Mesenchymal stem cell (in vitro differentiated cells and primary cell): ENCODE results near the gene SLC5A1.

Experiments used
- DNase-seq: peaks from one replicate; pipeline ENCODE4 v3.0.0-alpha.2; 2013
- H2AFZ ChIP-seq: one replicate; pipeline ENCODE4 v1.6.1; 2013; ENCODE audit warnings: low read depth, mild to moderate bottlenecking, control low read depth, inconsistent platforms, low read length, moderate library complexity
- H2AK5ac ChIP-seq: 2 replicates; pipeline ENCODE4 v1.6.1; 2013; ENCODE audit warnings: low read length, moderate library complexity, mild to moderate bottlenecking, inconsistent platforms; ENCODE audit not compliant: severe bottlenecking
- H2BK120ac ChIP-seq: one replicate; pipeline ENCODE4 v1.6.1; 2013; ENCODE audit warnings: low read depth, mild to moderate bottlenecking, inconsistent platforms, low read length, moderate library complexity
- H2BK12ac ChIP-seq, 2 experiments: one replicate each; pipeline ENCODE4 v1.6.1; 2013; ENCODE audit warnings: inconsistent platforms in 2 of 2, low read length in 2 of 2, mild to moderate bottlenecking in 2 of 2, moderate library complexity in 2 of 2, control low read depth in 1 of 2
- H2BK15ac ChIP-seq: one replicate; pipeline ENCODE4 v1.6.1; 2013; ENCODE audit warnings: mild to moderate bottlenecking, low read depth, inconsistent platforms; ENCODE audit not compliant: poor library complexity, severe bottlenecking
- H2BK5ac ChIP-seq: 2 replicates; pipeline ENCODE4 v1.6.1; 2013; ENCODE audit warnings: low read depth, mild to moderate bottlenecking, low read length, control low read depth, inconsistent platforms; ENCODE audit not compliant: poor library complexity, severe bottlenecking
- H3K14ac ChIP-seq, 2 experiments: one replicate each; pipeline ENCODE4 v1.6.1; 2013; ENCODE audit warnings: inconsistent platforms in 2 of 2, low read length in 2 of 2, control low read depth in 1 of 2, mild to moderate bottlenecking in 1 of 2, moderate library complexity in 1 of 2
- H3K18ac ChIP-seq, 2 experiments: one replicate each; pipeline ENCODE4 v1.6.1; 2013; ENCODE audit warnings: inconsistent platforms in 2 of 2, low read length in 2 of 2, control low read depth in 1 of 2, low read depth in 1 of 2, mild to moderate bottlenecking in 1 of 2
- H3K23ac ChIP-seq, 2 experiments: one replicate each; pipeline ENCODE4 v1.6.1; 2013; ENCODE audit warnings: inconsistent platforms in 2 of 2, low read length in 2 of 2, mild to moderate bottlenecking in 2 of 2, moderate library complexity in 2 of 2, control low read depth in 1 of 2
- H3K27ac ChIP-seq: 2 replicates; pipeline ENCODE4 v1.5.1; 2013; ENCODE audit warnings: mild to moderate bottlenecking, moderate library complexity, low read length, control low read depth, inconsistent platforms; ENCODE audit not compliant: poor library complexity, severe bottlenecking
- H3K27me3 ChIP-seq, 2 experiments: 2 replicates each; pipeline versions ENCODE4 v1.6.1 to v1.7.0; 2013; ENCODE audit warnings: low read length in 2 of 2, mild to moderate bottlenecking in 2 of 2, moderate library complexity in 2 of 2, control low read depth in 1 of 2, inconsistent platforms in 1 of 2; ENCODE audit not compliant: control insufficient read depth in 1 of 2, insufficient read depth in 1 of 2
- H3K36me3 ChIP-seq, 2 experiments: 2 replicates each; pipeline versions ENCODE4 v1.6.1 to v1.7.0; 2013; ENCODE audit warnings: low read length in 2 of 2, control low read depth in 1 of 2, inconsistent platforms in 1 of 2, low read depth in 1 of 2, mild to moderate bottlenecking in 1 of 2; ENCODE audit not compliant: insufficient read depth in 2 of 2, control insufficient read depth in 1 of 2
- H3K4ac ChIP-seq, 2 experiments: one replicate each; pipeline ENCODE4 v1.6.1; 2013; ENCODE audit warnings: inconsistent platforms in 2 of 2, low read length in 2 of 2, mild to moderate bottlenecking in 2 of 2, moderate library complexity in 2 of 2, control low read depth in 1 of 2, low read depth in 1 of 2
- H3K4me1 ChIP-seq: 2 replicates; pipeline ENCODE4 v1.6.1; 2013; ENCODE audit warnings: low read depth, low read length, control low read depth; ENCODE audit not compliant: control insufficient read depth, insufficient read depth
- H3K4me2 ChIP-seq: 2 replicates; pipeline ENCODE4 v1.6.1; 2013; ENCODE audit warnings: low read length, mild to moderate bottlenecking, inconsistent platforms; ENCODE audit not compliant: poor library complexity, severe bottlenecking
- H3K4me3 ChIP-seq, 2 experiments: 2 replicates each; pipeline versions ENCODE4 v1.5.1 to v1.7.0; 2013; ENCODE audit warnings: low read length in 2 of 2, mild to moderate bottlenecking in 2 of 2, control low read depth in 1 of 2, low read depth in 1 of 2; ENCODE audit not compliant: insufficient read depth in 1 of 2
- H3K79me1 ChIP-seq: replicated peaks from 2 replicates; pipeline ENCODE4 v1.6.1; 2013; ENCODE audit warnings: mild to moderate bottlenecking, control low read depth, low read length, inconsistent platforms; ENCODE audit not compliant: poor library complexity, severe bottlenecking
- H3K9ac ChIP-seq: 2 replicates; pipeline ENCODE4 v1.7.0; 2013; ENCODE audit warnings: mild to moderate bottlenecking, low read length, moderate library complexity
- H3K9me3 ChIP-seq: 2 replicates; pipeline ENCODE4 v1.7.0; 2013; ENCODE audit warnings: mild to moderate bottlenecking, low read length; ENCODE audit not compliant: control insufficient read depth
- H4K8ac ChIP-seq: one replicate; pipeline ENCODE4 v1.6.1; 2013; ENCODE audit warnings: inconsistent platforms, mild to moderate bottlenecking, low read length, moderate library complexity
- H4K91ac ChIP-seq: one replicate; pipeline ENCODE4 v1.6.1; 2013; ENCODE audit warnings: mild to moderate bottlenecking, low read length, inconsistent platforms
- WGBS: methylation state at CpG from one replicate; pipeline ENCODE4 v1.1.7; 2013; ENCODE audit warnings: mixed read lengths; 5-methylcytosine and 5-hydroxymethylcytosine counted together

Gene SLC5A1

DNA sequence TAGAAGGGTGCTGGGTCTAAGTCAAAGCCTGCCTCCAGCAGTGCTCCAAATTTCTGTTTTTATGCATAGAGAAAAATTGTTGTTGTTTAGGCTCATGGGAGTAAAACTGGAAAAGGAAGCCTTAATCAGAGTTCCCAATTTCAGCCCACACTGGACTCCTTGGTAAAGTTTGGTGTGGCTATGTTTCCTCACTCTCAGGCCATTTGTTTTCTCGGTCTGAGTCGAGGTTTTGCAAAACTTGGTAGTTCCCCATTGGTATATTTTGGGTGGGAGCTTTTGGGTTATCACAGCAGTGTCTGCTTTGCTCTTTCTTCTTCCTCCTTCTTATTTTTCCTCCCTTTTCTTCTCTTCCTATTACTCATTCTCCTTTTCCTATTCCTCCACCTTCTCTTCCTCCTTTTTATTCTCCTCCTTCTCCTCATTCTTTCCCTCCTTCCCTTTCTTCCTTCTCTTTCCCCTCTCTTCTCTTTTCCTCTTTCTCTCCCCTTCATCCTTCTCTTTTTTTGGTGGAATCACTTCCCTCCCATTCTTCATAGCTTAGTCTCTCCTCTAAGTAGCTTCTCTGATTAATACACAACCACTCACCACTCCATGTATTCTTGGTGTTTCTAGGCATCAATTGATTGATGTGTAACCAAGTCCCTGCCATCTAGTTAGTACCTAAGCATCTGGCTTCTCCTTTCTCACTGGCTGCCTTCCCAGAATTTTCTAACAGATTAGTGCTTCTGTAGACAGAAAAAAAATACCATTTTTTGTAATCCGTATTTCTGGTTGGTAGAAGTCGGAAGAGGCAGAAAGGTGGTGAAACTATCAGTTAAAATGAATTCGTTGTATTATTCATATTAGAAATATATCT is 10.1 kb downstream of the SLC5A1 start:
- no peak overlapping the region for H2BK120ac ChIP-seq
- no peak overlapping the region for H3K27ac ChIP-seq
- H3K4me3 ChIP-seq: no peak overlapping the region
- H3K4ac ChIP-seq: no peak overlapping the region
- no peaks in the 10 kb centered on the region for H3K9me3 ChIP-seq
- H3K4me2 ChIP-seq: no peak overlapping the region
- no peak overlapping the region for H3K14ac ChIP-seq
- no peak overlapping the region for H4K91ac ChIP-seq
- no peak overlapping the region for H2BK12ac ChIP-seq
- DNase-seq: no peak
- no peak overlapping the region for H3K9ac ChIP-seq
- H3K79me1 ChIP-seq: no peaks in the 10 kb centered on the region
- peaks cover 0 to 4% of the 10 kb centered on the region in 2 experiments for H3K27me3 ChIP-seq
- H2BK5ac ChIP-seq: no peak overlapping the region
- no peak overlapping the region for H3K23ac ChIP-seq
- peaks cover 4% of the 10 kb centered on the region for H3K4me1 ChIP-seq
- no peak overlapping the region for H2AFZ ChIP-seq
- no peak overlapping the region for H2AK5ac ChIP-seq
- H3K18ac ChIP-seq: no peak overlapping the region
- H3K36me3 ChIP-seq: no peaks in the 10 kb centered on the region
- no peak overlapping the region for H2BK15ac ChIP-seq
- no peak overlapping the region for H4K8ac ChIP-seq
- WGBS: no CpG with 5 or more reads among the region's 5 CpGs

DNA sequence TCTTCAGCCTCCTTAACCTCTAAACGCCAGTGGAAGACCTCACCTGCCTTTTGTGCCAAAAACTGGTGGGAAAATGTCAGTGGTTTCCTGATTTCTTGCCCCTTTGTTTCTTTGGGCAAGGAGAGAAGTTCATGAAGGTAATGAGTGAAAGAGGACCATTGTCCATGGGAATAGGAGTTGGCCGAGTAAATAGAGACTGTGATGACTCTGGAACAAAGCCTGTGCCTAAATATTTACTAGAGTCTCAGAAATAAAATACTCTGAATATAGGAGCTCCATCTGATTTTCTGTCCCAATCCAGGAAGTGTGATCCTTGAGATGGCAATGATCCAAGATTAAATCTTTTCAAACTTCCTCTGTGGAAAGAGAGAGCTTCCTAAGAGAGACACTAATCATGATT is 12.0 kb downstream of the SLC5A1 start:
- Histone ChIP-seq H3K4ac (no peak overlapping the region), H2BK5ac (no peak overlapping the region), H3K14ac (no peak overlapping the region), H3K36me3 (no peaks in the 10 kb centered on the region), H3K79me1 (no peaks in the 10 kb centered on the region), H3K27ac (no peak overlapping the region), H4K91ac (no peak overlapping the region), H3K23ac (no peak overlapping the region), H3K27me3 (peaks cover 7 to 11% of the 10 kb centered on the region in 2 experiments), H2AFZ (no peak overlapping the region), H3K4me3 (no peak overlapping the region), H2AK5ac (no peak overlapping the region), H2BK120ac (no peak overlapping the region), H2BK15ac (no peak overlapping the region), H3K18ac (no peak overlapping the region), H3K9me3 (no peaks in the 10 kb centered on the region), H3K4me2 (no peak overlapping the region), H3K4me1 (peaks cover 4% of the 10 kb centered on the region), H3K9ac (no peak overlapping the region), H4K8ac (no peak overlapping the region), H2BK12ac (no peak overlapping the region)
- WGBS: 69% methylated on average over 2 of the region's 2 CpGs
- DNase-seq: no peak

DNA sequence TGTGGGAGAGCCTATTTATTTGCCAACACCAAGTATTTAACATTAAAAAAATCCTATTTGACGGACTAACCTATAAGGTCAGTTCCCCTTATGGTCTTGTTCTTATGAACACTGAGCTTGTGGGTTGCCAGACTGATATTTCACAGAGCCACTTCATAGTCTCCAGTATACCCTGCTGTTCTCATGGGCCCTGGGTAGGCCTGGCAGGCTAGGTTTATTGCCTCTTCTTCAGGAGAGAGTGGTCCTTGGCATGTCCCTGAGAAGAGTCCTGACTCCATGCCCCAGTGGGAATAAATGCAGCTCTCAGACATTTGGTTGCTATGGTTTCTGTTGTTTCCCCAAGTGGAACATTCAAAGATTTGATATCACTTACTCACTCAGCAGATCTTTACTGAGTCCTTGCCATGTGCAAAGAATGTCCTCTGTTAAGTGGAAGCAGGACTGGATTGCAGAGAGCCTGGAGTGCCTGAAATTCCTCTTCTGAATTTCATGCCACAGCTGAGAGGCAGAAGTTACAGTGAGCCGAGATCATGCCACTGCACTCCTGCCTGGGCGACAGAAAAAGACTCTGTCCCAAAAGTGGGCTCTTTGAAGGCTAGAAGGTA is 15.7 kb downstream of the SLC5A1 start:
- H3K9me3 ChIP-seq: peaks cover 6% of the 10 kb centered on the region
- no peak overlapping the region for H4K8ac ChIP-seq
- H3K18ac ChIP-seq: no peak overlapping the region
- H3K4me3 ChIP-seq: no peak overlapping the region
- peak; percentile 26 for DNase-seq
- no peak overlapping the region for H3K23ac ChIP-seq
- H3K27me3 ChIP-seq: peaks cover 24 to 29% of the 10 kb centered on the region in 2 experiments
- no peak overlapping the region for H3K4ac ChIP-seq
- H3K36me3 ChIP-seq: no peaks in the 10 kb centered on the region
- H2AFZ ChIP-seq: no peak overlapping the region
- no peak overlapping the region for H3K4me2 ChIP-seq
- no peak overlapping the region for H3K14ac ChIP-seq
- peak overlapping the region; percentile 9 for H3K9ac ChIP-seq
- H3K4me1 ChIP-seq: no peaks in the 10 kb centered on the region
- H4K91ac ChIP-seq: no peak overlapping the region
- no peak overlapping the region for H2BK5ac ChIP-seq
- no peak overlapping the region for H3K27ac ChIP-seq
- H2BK15ac ChIP-seq: no peak overlapping the region
- no peak overlapping the region for H2BK120ac ChIP-seq
- no peak overlapping the region for H2AK5ac ChIP-seq
- WGBS: 56% methylated on average over 3 of the region's 3 CpGs
- H3K79me1 ChIP-seq: no peaks in the 10 kb centered on the region
- H2BK12ac ChIP-seq: no peak overlapping the region

DNA sequence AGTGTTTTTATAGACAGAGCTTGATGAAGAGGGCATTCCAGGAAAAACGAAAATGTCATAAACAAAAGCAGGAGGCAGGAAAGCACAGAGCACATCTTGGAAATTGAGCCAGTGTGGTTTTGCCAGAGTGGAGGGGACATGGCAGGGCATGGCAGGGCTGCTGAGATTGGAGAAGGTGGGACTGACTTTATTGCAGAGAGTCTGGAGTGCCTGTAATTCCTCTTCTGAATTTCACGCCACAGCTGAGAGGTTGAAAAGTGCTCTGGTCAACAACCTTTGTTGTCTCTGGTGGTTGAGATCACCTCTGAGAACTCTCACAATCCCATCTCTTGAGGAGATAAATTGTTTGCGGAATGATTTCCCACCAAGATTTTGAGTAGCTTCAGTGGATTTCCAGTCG is 16.4 kb downstream of the SLC5A1 start:
- H2BK120ac ChIP-seq: no peak overlapping the region
- H3K18ac ChIP-seq: no peak overlapping the region

More for the DNA sequence above, 16.4 kb downstream of the SLC5A1 start:
- WGBS: 61% methylated on average over 4 of the region's 4 CpGs
- Histone ChIP-seq H3K14ac (no peak overlapping the region), H3K79me1 (no peaks in the 10 kb centered on the region), H3K4me2 (no peak overlapping the region), H3K27ac (no peak overlapping the region), H2AFZ (no peak overlapping the region), H2BK12ac (no peak overlapping the region), H3K9ac (no peak overlapping the region), H2AK5ac (no peak overlapping the region), H3K9me3 (peaks cover 6% of the 10 kb centered on the region), H3K4me1 (no peaks in the 10 kb centered on the region), H3K27me3 (peaks cover 25 to 30% of the 10 kb centered on the region in 2 experiments), H3K23ac (no peak overlapping the region), H2BK5ac (no peak overlapping the region), H4K8ac (no peak overlapping the region), H4K91ac (no peak overlapping the region), H3K4me3 (no peak overlapping the region), H2BK15ac (no peak overlapping the region), H3K36me3 (no peaks in the 10 kb centered on the region), H3K4ac (no peak overlapping the region)
- DNase-seq: no peak
